Measurements from ENCODE around the gene CCDC73. TPM values are rescaled to one million over a fixed set of nuclear protein-coding genes. Genes with fewer than 3 reads are reported as not detected.

Gene CCDC73
- total RNA-seq, 1 donor = not detected

DNA sequence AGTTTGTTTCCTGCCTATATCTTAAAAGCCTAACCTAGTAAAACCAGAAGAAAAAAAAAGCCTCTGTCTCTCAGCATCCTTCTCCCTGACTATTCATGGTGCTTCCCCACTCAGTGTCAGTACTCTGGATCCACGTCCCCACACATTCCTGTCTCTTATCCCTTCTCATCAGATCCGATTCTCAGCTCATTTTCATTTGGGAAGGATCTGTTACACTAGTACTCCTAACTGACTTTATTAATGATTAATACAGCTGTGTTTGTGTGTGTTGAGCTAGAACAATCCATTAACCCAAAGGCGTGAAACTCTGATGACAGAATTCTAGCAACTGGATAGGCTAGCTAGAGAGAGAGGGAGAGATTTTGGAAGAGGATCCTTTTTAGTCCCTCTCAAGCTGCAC is 36.8 kb upstream of the CCDC73 start:
- no peak for DNase-seq (ENCODE audit: low read depth)
- H3K4me3 ChIP-seq (ENCODE audit: low read depth, low read length) = no peak overlapping the region
- TF ChIP-seq, protein P1, sequence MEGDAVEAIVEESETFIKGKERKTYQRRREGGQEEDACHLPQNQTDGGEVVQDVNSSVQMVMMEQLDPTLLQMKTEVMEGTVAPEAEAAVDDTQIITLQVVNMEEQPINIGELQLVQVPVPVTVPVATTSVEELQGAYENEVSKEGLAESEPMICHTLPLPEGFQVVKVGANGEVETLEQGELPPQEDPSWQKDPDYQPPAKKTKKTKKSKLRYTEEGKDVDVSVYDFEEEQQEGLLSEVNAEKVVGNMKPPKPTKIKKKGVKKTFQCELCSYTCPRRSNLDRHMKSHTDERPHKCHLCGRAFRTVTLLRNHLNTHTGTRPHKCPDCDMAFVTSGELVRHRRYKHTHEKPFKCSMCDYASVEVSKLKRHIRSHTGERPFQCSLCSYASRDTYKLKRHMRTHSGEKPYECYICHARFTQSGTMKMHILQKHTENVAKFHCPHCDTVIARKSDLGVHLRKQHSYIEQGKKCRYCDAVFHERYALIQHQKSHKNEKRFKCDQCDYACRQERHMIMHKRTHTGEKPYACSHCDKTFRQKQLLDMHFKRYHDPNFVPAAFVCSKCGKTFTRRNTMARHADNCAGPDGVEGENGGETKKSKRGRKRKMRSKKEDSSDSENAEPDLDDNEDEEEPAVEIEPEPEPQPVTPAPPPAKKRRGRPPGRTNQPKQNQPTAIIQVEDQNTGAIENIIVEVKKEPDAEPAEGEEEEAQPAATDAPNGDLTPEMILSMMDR (IDR thresholded peaks at IDR 0.05; ENCODE audit: insufficient read depth, low read depth, low read length) = no peak

DNA sequence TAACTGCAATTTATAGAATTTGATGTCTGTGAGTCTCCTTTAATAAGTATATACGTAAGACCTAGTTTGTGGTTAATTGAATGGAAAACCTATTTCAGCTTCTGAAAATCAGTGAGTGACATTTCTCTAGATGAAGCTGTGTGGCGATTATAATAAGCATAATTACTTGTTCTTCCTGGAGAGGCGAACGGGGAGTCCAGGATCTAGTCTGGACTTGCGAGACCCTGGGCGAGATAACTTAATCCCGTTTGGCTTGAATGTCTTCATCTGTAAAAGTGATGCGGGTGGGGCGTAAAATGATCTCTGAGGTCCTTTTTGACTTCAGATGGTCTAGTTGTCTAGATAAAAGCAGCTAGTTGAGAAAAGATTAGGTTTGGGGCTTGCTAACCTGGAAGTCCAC is 36.3 kb upstream of the CCDC73 start:
- TF ChIP-seq, protein P1 (IDR thresholded peaks at IDR 0.05; ENCODE audit: insufficient read depth, low read depth, low read length) = no peak
- no peak for DNase-seq (ENCODE audit: low read depth)
- H3K4me3 ChIP-seq (ENCODE audit: low read depth, low read length) = no peak overlapping the region

DNA sequence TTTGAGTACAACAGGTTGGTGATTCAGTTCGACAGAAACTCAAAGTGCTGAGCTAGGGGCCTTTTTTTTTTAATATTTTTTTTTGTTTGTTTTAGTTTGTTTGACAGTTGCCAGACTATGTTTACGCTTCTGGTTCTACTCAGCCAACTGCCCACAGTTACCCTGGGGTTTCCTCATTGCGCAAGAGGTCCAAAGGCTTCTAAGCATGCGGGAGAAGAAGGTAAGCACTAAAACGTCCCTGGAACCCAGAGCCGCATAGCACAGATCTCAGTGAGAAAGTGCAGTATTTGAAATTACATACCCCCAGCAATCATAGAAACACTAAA is 35.9 kb upstream of the CCDC73 start:
- peak overlapping the region; percentile 67 for H3K4me3 ChIP-seq (ENCODE audit: low read depth, low read length)
- peak; percentile 49 for DNase-seq (ENCODE audit: low read depth)
- TF ChIP-seq, protein P1 (IDR thresholded peaks at IDR 0.05; ENCODE audit: insufficient read depth, low read depth, low read length) = no peak

DNA sequence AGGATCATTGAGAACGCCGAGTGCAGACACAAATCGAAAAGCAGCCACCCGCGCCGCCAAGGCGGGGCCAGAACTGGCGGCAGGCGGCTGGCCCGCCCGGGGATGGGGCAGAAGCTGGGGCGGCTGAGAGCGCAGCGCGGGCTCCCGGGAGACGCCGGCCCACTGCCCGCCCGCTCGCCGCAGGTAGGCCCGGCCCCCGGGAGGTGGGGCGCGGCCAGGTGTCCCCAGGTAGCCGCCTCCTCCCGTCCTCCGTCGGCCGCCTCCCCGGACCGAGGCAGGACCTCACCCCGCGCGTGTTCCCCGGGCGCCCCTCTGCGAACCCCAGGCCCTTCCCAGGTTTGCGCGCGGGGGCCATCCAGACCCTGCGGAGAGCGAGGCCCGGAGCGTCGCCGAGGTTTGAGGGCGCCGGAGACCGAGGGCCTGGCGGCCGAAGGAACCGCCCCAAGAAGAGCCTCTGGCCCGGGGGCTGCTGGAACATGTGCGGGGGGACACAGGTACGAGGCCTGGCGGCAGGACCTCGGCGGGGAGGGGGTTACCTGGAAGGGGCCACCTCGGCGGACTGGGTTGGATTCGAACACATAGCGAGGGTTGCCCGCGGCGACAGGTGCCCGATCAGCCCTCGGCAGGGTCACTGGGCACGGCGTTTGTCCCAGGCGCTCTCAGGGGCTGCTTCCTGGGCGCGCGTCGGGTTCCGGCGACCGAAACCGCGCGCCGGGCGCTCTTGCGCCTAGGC is 35.4 kb upstream of the CCDC73 start, which contains the start of gene PRRG4:
PRRG4 (plus strand) TSS at position 248 of the 733 bp plus-strand sequence. CDS start 603 bp downstream, outside the sequence.
- peak; percentile 42 for DNase-seq (ENCODE audit: low read depth)
- TF ChIP-seq, protein P1 (IDR thresholded peaks at IDR 0.05; ENCODE audit: insufficient read depth, low read depth, low read length) = no peak
- H3K4me3 ChIP-seq (ENCODE audit: low read depth, low read length) = peak within 1 kb of the TSS; percentile 67

DNA sequence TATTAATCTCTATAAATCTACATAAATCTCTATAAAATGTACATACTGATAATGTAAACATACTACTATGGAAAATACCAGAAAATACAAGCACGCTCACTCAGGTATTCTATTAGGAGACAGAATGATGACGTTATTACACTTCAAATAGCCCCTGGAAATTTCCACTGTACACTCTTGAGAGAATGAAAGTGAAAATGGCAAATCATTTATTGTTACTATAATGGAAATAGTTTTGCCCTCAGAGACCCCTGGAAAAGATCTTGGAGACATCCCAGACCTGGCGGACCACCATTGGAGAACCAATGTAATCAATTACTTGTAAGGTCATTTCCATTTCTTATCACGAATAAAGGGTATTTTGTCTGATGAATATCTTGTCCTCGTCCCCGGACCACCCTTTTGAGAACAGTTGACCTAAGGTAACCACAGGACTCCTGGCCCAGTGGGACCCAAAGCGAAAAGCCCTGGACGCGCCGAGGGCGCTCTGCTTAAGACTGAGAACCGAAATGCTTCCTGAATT is 34.8 kb upstream of the CCDC73 start:
- DNase-seq (ENCODE audit: low read depth) = peak; percentile 38
- TF ChIP-seq, protein P1 (IDR thresholded peaks at IDR 0.05; ENCODE audit: insufficient read depth, low read depth, low read length) = no peak
- H3K4me3 ChIP-seq (ENCODE audit: low read depth, low read length) = peak overlapping the region; percentile 67

DNA sequence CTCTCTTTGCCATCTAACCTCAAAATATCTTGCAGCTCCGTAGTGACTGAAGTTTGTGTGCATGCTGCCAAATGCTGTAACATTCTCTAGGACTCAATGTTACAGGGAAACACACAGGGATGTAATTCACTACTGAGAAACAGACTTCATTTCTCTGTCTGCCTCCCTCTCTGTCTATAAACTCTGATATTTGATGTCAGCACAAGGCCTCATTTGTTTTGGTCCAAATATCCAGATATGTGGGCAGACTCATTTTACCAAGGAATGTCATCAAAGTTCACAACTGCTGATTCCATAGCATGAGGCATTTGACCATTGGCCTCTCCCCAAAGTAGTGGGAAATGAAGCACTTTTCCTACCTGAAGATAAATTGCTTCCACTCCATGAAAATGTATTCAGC is 32.8 kb upstream of the CCDC73 start:
- no peak for DNase-seq (ENCODE audit: low read depth)
- TF ChIP-seq, protein P1 (IDR thresholded peaks at IDR 0.05; ENCODE audit: insufficient read depth, low read depth, low read length) = no peak
- no peak overlapping the region for H3K4me3 ChIP-seq (ENCODE audit: low read depth, low read length)
